HG03066 (cell line): ENCODE results near the gene CRYGN.

Experiments
- ATAC-seq: cut with Tn5 transposase; IDR thresholded peaks from one replicate; pipeline ENCODE4 v1.9.1; 2021; ENCODE audit warnings: low read depth; ENCODE audit not compliant: unreplicated experiment

Gene CRYGN

GRCh38 chr7:151460474-151460855, 20.5 kb upstream of the CRYGN start:
- no peak for ATAC-seq

- no peak for ATAC-seq
Measured at GRCh38 chr7:151459726-151460473, 20.0 kb upstream of the CRYGN start.

- ATAC-seq: no peak
Measured at GRCh38 chr7:151457534-151457933, 17.6 kb upstream of the CRYGN start.

- no peak for ATAC-seq
Measured at GRCh38 chr7:151456782-151457181, 16.8 kb upstream of the CRYGN start.

- no peak for ATAC-seq
Measured at GRCh38 chr7:151456276-151456675, 16.3 kb upstream of the CRYGN start.

DNA sequence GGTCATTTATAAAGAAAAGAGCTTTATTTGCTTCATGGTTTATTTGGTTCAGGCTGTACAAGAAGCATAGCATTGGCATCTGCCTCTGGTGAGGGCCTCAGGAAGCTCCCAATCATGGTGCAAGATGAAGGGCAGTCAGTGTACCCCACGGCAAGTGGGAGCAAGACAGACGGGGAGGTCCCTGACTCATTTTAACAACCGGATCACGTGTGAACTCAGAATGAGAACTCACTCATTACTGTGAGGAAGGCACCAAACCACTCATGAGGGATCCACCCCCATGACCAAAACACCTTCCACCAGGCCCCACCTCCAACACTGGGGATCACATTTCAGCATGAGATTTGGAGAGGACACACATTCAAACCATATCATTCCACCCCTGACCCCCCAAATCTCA, 15.7 kb upstream of the CRYGN start:
- ATAC-seq: no peak

- ATAC-seq: no peak
Measured at GRCh38 chr7:151454932-151455530, 15.1 kb upstream of the CRYGN start.

GRCh38 chr7:151454305-151454704, 14.4 kb upstream of the CRYGN start:
- ATAC-seq: no peak

DNA sequence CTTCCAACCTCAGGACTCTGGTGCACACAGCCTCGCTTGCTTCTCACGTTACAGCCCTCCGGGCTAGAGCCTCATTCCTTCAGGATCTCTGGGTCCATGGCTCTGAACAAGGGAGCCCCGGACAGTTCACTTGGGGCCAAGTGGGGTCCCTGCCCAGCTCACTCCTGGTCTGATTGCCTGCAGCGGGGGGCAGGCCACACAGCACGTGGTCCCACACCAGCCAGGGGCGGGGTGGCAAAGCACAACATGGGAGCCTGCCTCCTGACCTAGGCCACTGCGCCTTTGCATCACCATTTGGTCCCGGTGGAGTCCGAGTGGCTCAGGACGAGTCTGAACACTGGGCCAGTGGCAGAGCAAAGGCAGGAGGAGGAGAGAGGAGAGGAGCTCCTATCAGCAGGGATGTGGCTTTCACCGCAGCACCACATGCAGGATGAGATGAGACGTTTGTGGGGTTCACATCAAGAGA, 13.4 kb upstream of the CRYGN start:
- ATAC-seq: no peak

DNA sequence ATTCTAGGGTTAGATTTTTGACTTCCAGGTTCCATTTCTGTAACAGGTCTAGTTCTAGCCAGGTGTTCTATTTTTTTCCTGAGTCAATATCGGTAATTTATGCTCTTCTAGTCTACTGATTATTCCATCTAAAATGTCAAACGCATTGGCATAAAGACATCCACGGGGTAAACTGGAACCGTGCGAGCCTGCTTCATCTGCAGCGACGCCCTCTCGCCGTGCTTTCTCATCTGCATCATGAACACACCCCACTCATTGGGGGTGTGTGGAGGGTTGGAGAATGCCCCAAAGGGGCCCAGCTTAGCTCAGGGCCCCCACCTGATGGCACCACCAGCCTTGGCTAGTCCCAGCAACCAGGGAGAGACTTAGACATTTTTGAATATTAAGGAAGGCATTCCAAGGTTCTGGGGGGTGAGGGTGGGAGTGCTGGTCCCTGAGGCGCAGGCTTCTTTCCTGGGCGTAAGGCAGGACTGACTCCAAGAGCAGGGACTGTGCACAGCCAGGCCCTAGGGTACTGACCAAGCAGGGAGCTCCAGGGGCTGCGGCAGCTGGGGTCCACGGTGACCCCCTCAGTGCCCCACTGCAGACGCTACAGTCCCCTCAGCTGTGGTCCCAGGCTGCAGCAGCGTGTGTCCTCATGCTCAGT, 12.9 kb upstream of the CRYGN start:
- no peak for ATAC-seq

DNA sequence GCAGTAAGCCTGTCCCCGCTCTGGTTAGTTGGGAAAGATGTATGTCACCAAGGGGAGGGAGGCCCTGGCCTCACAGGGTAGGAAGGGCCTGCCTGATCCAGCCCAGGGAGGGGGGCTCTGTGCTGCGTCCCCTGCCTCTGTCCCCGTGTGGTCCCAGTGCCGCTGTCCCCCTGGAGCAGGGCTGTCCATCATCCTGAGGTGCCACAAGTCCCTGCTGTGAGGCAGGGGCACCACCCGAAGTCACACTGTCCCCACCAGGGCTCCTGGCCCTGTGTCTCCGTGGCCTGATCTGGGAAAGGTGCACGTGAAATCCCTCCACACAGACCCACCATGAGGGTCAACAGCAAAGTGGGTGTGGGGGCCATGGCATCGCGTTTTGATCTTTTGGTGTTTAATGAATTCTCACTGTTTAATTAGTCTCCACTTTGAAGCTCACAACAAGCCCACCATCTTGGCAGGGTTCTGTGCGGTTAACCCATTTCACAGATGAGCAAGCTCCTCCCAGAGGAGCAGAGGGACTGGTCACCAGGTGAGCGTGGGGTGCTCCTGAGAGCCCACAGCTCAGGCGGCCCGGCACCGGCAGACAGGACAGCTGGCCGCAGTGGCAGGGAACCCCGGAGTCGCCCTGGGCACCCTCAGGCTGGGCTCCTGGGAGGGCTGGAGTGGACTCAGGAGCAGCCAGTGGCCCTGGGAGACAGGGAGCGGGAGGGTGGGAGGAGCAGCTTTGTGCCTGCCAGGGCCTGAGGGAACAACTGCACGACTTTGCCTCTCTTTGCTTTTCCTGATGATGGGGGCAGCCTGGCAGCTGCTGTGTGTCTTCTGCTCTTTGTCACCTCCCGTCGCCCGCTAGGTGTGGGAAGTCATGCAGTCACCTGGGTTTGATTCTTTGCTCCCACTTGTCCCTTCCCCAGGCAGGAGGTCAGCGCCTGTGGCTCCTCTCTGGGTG, 12.0 kb upstream of the CRYGN start:
- ATAC-seq: no peak

DNA sequence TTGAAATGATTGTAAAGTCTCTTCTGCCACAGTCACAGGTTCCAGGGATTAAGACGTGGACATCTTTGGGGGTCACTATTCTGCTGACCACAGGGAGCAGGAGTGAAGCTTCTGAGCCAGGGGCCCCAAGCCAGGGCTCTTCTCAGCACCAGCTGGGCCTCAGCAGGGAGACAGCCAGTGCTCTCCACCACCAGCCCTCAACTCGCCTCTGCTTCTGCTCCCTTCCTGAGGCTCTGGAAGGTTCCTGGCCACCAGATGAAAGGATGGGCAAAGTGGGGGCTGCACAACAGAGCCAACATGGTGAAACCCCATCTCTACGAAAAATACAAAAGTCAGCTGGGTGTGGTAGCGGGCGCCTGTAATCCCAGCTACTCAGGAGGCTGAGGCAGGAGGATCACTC, 11.2 kb upstream of the CRYGN start:
- no peak for ATAC-seq

DNA sequence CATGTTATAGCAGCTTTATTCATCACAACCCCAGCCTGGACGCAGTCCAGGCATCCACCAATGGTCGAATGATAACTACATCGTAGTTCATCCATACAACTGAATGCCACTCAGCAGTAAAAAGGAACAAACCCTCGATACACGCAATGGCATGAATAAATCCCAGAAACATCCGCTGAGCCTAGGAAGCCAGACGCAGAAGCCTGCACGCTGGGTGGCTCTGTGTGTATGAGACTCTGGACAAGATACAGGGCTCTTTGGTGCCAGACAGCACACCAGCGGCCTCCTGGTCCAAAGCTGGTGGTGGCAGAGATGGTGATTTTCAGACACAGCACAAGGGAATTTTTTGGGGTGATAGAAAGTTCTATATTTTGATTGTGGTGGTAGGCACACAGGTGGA, 10.0 kb upstream of the CRYGN start:
- no peak for ATAC-seq

- ATAC-seq: peak; percentile 74
Measured at GRCh38 chr7:151448261-151449252, 8.6 kb upstream of the CRYGN start.

GRCh38 chr7:151447901-151448260, 7.9 kb upstream of the CRYGN start:
- ATAC-seq: no peak

GRCh38 chr7:151447312-151447711, 7.4 kb upstream of the CRYGN start:
- no peak for ATAC-seq

GRCh38 chr7:151446412-151446811, 6.5 kb upstream of the CRYGN start:
- no peak for ATAC-seq

DNA sequence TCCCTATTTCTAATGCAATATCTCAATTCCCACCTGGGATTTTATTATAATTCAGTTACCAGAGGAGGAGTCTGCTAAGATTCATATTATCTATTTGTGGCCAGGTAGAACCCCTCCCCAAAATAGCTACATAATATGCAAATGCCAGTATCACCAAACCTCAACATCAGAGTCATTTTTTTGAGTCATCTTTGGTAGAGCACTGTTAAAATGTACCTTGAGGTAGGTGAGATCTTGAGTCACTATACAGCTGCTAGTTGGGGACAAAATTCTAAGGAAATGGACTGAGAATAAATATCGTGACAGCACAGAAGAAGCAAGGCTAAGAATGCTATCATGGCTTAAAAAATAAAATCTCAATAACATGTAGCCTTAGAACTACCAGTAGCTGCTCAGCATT, 4.7 kb upstream of the CRYGN start:
- no peak for ATAC-seq

DNA sequence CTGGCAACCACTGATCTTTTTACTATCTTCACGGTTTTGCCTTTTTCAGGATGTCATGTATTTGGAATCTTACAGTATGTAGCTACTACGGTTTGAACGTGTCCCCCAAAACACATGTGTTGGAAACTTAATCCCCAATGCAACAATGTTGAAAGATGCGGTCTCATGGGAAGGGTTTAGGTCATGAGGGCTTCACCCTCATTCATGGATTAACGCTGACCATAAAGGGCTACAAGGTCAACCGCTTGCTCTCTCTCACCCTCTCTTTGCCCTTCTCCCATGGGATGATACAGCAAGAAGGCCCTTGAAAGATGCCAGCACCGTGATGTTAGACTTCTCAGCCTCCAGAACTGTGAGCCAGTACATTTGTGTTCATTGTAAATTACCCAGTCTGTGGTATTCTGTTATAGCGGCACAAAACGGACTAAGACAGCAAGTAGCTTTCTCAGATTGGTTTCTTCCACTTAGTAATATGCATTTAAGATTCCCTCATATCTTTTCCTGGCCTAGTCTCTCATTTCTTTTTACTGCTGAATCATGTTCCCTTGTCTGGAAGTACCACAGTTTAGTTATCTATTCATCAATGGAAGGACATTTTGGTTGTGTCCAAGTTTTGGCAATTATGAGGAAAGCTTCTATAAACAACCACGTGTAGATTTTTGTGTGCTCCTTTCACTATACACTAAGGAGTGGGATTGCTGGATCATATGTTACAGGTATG, 3.0 kb upstream of the CRYGN start:
- no peak for ATAC-seq
